Measurements from ENCODE around the gene PRKCD. TPM values are rescaled to one million over a fixed set of nuclear protein-coding genes. Genes with fewer than 3 reads are reported as not detected.

Gene PRKCD
- total RNA-seq, 1 experiment from 2014 or later, result 34.3 TPM

GRCh38 chr3:53171064-53171418, 10.0 kb downstream of the PRKCD start:
- H3K4me3 ChIP-seq, result no peak overlapping the region
- no peak overlapping the region for H2AFZ ChIP-seq
- H3K27ac ChIP-seq, result no peak overlapping the region
- H3K4me1 ChIP-seq (replicated peaks; ENCODE audit: insufficient read depth), result no peaks in the 10 kb centered on the region
- no peaks in the 10 kb centered on the region for H3K9me2 ChIP-seq (ENCODE audit: insufficient read depth)
- intact Hi-C loops (cut with micrococcal nuclease; ENCODE audit: unreplicated experiment), result no loop called here
- no peaks in the 10 kb centered on the region for H3F3A ChIP-seq (ENCODE audit: insufficient read depth, low read depth)
- H3K9me3 ChIP-seq (ENCODE audit: insufficient read depth, low read depth), result no peaks in the 10 kb centered on the region
- ChIA-PET CTCF (no interaction called here), POLR2A (ENCODE audit: unreplicated experiment) (no interaction called here)
- no peak for TF ChIP-seq CTCF (conservative IDR thresholded peaks at IDR 0.05)
- TF ChIP-seq EZH2 (IDR thresholded peaks at IDR 0.05; ENCODE audit: low read depth), result no peak
- 0 out of 2 replicates have a peak, but pooled peaks cover 5% of the 10 kb centered on the region for H3K79me2 ChIP-seq (ENCODE audit: low read depth)
- no peaks in the 10 kb centered on the region for H3K27me3 ChIP-seq (ENCODE audit: insufficient read depth, low read depth)
- H4K20me1 ChIP-seq (ENCODE audit: insufficient read depth), result no peaks in the 10 kb centered on the region
- no TSS peak for BruUV-seq (replicated peaks)
- H3K4me2 ChIP-seq, result no peak overlapping the region
- no peak for DNase-seq
- no peaks in the 10 kb centered on the region for H3K36me3 ChIP-seq (ENCODE audit: low read depth)

GRCh38 chr3:53171827-53172505, 11.0 kb downstream of the PRKCD start:
- Histone ChIP-seq H3K4me1 (replicated peaks; ENCODE audit: insufficient read depth) (no peaks in the 10 kb centered on the region), H3K36me3 (ENCODE audit: low read depth) (no peaks in the 10 kb centered on the region), H2AFZ (no peak overlapping the region), H3K9me3 (ENCODE audit: insufficient read depth, low read depth) (no peaks in the 10 kb centered on the region), H3K27me3 (ENCODE audit: insufficient read depth, low read depth) (no peaks in the 10 kb centered on the region), H4K20me1 (ENCODE audit: insufficient read depth) (no peaks in the 10 kb centered on the region), H3K4me3 (no peak overlapping the region), H3K9me2 (ENCODE audit: insufficient read depth) (no peaks in the 10 kb centered on the region), H3K27ac (no peak overlapping the region), H3F3A (ENCODE audit: insufficient read depth, low read depth) (no peaks in the 10 kb centered on the region), H3K79me2 (ENCODE audit: low read depth) (0 out of 2 replicates have a peak, but pooled peaks cover 2% of the 10 kb centered on the region), H3K4me2 (no peak overlapping the region)
- TF ChIP-seq CTCF (conservative IDR thresholded peaks at IDR 0.05), result no peak
- no peak for TF ChIP-seq EZH2 (IDR thresholded peaks at IDR 0.05; ENCODE audit: low read depth)
- no peak for DNase-seq
- BruUV-seq (replicated peaks), result no TSS peak
- intact Hi-C loops (cut with micrococcal nuclease; ENCODE audit: unreplicated experiment), result no loop called here
- POLR2A ChIA-PET (ENCODE audit: unreplicated experiment), result no interaction called here
- CTCF ChIA-PET, result no interaction called here

- Histone ChIP-seq H3K4me2 (no peak overlapping the region), H3K4me3 (no peak overlapping the region), H3K27ac (no peak overlapping the region), H3K36me3 (ENCODE audit: low read depth) (no peaks in the 10 kb centered on the region), H3K79me2 (ENCODE audit: low read depth) (0 out of 2 replicates have a peak, but pooled peaks cover 2% of the 10 kb centered on the region), H2AFZ (no peak overlapping the region), H3K27me3 (ENCODE audit: insufficient read depth, low read depth) (no peaks in the 10 kb centered on the region), H3F3A (ENCODE audit: insufficient read depth, low read depth) (no peaks in the 10 kb centered on the region), H3K9me3 (ENCODE audit: insufficient read depth, low read depth) (no peaks in the 10 kb centered on the region), H3K9me2 (ENCODE audit: insufficient read depth) (no peaks in the 10 kb centered on the region), H3K4me1 (replicated peaks; ENCODE audit: insufficient read depth) (no peaks in the 10 kb centered on the region), H4K20me1 (ENCODE audit: insufficient read depth) (no peaks in the 10 kb centered on the region)
- intact Hi-C loops (cut with micrococcal nuclease; ENCODE audit: unreplicated experiment), result no loop called here
- TF ChIP-seq CTCF (conservative IDR thresholded peaks at IDR 0.05) (no peak), EZH2 (IDR thresholded peaks at IDR 0.05; ENCODE audit: low read depth) (no peak)
- POLR2A ChIA-PET (ENCODE audit: unreplicated experiment), result no interaction called here
- DNase-seq, result no peak
- CTCF ChIA-PET, result no interaction called here
- no TSS peak for BruUV-seq (replicated peaks)
Measured at GRCh38 chr3:53173107-53173506, 12.1 kb downstream of the PRKCD start.
